Measurements from ENCODE around the gene UBE2B.
"Not testable (repeated sequence)": the region's sequence is repeated elsewhere in the genome, so short reads cannot be mapped to it uniquely, and the experiment has no call there.

The UBE2B gene

GRCh38 chr5:134370871-134371833 is at the start of gene UBE2B:
UBE2B (plus strand) TSS chr5:134371569; CDS start chr5:134371596, 27 bp downstream.
- DNase-seq (ENCODE audit: low read depth): peak; percentile 100

DNA sequence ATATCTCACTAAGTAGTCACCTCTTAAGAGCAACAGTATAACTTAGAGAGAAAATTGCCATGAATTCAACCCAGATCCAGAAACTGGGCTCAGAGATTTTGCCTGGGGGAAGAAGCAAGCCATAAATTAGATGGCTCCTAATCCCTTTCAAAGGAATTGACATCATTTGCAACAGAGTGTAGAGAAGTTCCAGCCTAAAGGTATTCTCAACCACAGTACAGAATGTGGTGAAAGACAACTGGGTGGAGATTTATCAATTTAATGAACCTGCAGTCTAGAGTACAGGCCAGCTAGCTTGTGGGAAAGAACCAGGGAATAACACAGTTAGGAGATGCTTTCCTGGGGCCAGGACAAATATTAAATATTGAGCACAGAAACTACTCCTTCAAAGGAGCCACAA is 44.0 kb upstream of the UBE2B start:
- DNase-seq (ENCODE audit: low read depth): no peak

DNA sequence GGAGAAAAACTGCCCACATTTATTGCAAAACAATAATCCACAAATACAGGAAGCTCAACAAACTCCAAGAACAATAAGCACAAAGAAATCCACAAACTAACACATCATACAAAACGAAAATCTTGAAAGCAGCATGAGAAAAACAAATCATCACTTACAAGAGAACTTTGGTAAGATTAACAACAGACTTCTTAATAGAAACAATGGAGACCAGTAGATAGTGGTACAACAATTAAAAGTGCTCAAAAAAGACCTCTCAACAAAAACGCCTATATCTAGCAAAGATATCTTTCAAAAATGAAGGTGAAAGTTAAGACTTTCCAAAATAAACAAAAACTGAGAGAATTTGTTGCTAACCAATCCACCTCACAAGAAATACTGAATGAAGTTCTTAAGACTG is 42.8 kb upstream of the UBE2B start:
- DNase-seq (ENCODE audit: low read depth): no peak

DNA sequence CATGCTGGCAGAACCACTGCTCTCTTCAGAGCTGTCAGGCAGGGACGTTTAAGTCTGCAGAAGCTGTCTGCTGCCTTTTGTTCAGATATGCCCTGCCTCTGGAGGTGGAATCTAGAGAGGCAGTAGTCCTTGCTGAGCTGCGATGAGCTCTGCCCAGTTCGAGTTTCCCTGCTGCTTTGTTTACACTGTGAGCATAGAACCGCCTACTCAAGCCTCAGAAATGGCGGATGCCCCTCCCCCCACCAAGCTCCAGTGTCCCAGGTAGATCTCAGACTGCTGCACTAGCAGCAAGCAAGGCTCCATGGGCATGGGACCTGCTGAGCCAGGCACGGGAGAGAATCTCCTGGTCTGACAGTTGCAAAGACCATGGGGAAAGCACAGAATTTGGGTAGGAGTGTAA is 34.5 kb upstream of the UBE2B start:
- not testable (repeated sequence) for DNase-seq (ENCODE audit: low read depth)

- DNase-seq (ENCODE audit: low read depth): not testable (repeated sequence)
These were observed 27.9 kb upstream of the UBE2B start for GRCh38 chr5:134343500-134343899.

DNA sequence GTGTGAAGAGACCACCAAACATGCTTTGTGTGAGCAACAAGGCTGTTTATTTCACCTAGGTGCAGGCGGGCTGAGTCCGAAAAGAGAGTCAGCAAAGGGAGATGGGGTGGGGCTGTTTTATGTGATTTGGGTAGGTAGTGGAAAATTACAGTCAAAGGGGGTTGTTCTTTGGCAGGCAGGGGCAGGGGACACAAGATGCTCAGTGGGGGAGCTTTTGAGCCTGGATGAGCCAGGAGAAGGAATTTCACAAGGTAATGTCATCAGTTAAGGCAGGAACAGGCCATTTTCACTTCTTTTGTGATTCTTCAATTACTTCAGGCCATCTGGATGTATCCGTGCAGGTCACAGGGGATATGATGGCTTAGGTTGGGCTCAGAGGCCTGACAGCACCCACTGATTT is 25.9 kb upstream of the UBE2B start:
- not testable (repeated sequence) for DNase-seq (ENCODE audit: low read depth)

- no peak for DNase-seq (ENCODE audit: low read depth)
These were observed 25.4 kb upstream of the UBE2B start for GRCh38 chr5:134345996-134346395.

DNA sequence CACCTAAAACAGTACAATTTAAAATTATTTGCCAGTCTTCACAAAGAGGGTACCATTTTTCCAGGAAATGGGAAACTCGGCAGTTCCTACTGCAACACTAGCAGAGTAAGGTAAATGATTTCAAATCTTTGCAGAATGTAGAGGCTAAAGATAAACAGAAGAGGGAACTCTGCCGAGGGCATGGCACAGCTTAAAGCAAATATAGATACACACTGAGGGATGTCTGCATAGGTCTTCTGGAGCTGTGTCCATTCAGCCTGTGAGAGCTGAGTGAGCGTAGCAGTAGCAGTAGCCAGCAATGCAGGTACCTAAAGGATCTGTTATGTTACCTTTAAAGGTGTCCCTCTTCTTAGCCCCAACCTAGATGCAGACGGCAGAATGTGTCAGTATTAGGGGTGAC is 21.9 kb upstream of the UBE2B start:
- DNase-seq (ENCODE audit: low read depth): no peak

GRCh38 chr5:134355681-134356080 is 15.7 kb upstream of the UBE2B start:
- DNase-seq (ENCODE audit: low read depth): no peak

GRCh38 chr5:134365604-134366003 is 5.8 kb upstream of the UBE2B start:
- DNase-seq (ENCODE audit: low read depth): no peak

GRCh38 chr5:134370311-134370870 is 978 bp upstream of the UBE2B start:
- peak; percentile 8 for DNase-seq (ENCODE audit: low read depth)

GRCh38 chr5:134371834-134372340 is 518 bp downstream of the UBE2B start:
- DNase-seq (ENCODE audit: low read depth): peak; percentile 18

DNA sequence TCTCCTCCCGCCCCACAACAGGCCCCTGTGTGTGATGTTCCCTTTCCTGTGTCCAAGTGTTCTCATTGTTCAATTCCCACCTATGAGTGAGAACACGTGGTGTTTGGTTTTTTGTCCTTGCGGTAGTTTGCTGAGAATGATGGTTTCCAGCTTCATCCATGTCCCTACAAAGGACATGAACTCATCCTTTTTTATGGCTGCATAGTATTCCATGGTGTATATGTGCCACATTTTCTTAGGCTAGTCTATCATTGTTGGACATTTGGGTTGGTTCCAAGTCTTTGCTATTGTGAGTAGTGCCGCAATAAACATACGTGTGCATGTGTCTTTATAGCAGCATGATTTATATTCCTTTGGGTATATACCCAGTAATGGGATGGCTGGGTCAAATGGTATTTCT is 2.3 kb downstream of the UBE2B start:
- not testable (repeated sequence) for DNase-seq (ENCODE audit: low read depth)

DNA sequence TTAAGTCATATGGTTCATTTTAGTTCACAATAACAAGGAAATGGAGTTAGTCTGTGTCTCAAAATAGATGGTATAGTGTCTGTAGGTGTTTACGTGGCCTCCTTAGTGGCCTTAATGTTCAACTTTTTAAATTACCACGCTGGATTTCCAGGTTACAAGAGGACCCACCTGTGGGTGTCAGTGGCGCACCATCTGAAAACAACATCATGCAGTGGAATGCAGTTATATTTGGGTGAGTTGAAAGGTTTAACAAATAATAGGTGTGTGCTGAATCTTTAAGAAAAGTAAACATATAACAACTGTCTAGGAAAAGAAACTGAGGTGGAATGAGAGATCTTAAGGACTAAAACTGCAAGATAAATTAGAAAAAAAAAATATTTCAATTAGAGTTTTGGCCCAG is 2.9 kb downstream of the UBE2B start:
- no peak for DNase-seq (ENCODE audit: low read depth)

- DNase-seq (ENCODE audit: low read depth): no peak
These were observed 9.0 kb downstream of the UBE2B start for GRCh38 chr5:134380346-134380745.

- not testable (repeated sequence) for DNase-seq (ENCODE audit: low read depth)
These were observed 10.8 kb downstream of the UBE2B start for GRCh38 chr5:134382204-134382603.

- no peak for DNase-seq (ENCODE audit: low read depth)
These were observed 12.8 kb downstream of the UBE2B start for GRCh38 chr5:134383980-134384697.

DNA sequence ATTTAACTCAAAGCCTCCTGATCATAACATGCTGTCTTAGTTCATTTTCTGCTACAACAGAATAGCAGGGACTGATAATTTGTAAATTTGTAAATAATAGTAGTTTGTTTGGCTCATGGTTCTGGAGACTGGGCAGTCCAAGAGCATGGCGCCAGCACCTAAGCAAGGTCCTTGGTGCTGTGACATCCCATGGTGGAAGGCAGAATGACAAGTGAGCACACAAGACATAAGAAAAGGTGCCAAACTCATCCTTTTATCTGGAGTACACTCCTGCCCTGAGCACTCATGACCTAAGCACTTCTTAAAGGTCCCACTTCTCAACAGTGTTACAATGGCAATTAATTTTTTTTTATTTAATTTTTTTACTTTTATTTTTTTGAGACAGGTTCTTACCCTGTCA is 16.1 kb downstream of the UBE2B start:
- DNase-seq (ENCODE audit: low read depth): no peak

- DNase-seq (ENCODE audit: low read depth): no peak
These were observed 20.9 kb downstream of the UBE2B start for GRCh38 chr5:134392301-134392700.

GRCh38 chr5:134394932-134395331 is 23.6 kb downstream of the UBE2B start:
- no peak for DNase-seq (ENCODE audit: low read depth)

GRCh38 chr5:134396274-134396673 is 24.9 kb downstream of the UBE2B start:
- no peak for DNase-seq (ENCODE audit: low read depth)

GRCh38 chr5:134397196-134397595 is 25.8 kb downstream of the UBE2B start:
- DNase-seq (ENCODE audit: low read depth): no peak

Data from stromal cell of bone marrow (primary cell).